LNCAP (cell line): Measurements from ENCODE around the gene C3orf22.

Experiments
- CTCF ChIP-seq: fragments of 450-650 bp; IDR thresholded peaks from 2 replicates; pipeline ENCODE4 v1.5.1; 2017; ENCODE audit warnings: mild to moderate bottlenecking

Gene C3orf22

GRCh38 chr3:126530171-126531050 is 28.3 kb downstream of the C3orf22 start:
- TF ChIP-seq CTCF: no peak

GRCh38 chr3:126529585-126530170 is 29.1 kb downstream of the C3orf22 start:
- TF ChIP-seq CTCF: no peak

- no peak for TF ChIP-seq CTCF
Observed at GRCh38 chr3:126528800-126529541, 29.8 kb downstream of the C3orf22 start.

DNA sequence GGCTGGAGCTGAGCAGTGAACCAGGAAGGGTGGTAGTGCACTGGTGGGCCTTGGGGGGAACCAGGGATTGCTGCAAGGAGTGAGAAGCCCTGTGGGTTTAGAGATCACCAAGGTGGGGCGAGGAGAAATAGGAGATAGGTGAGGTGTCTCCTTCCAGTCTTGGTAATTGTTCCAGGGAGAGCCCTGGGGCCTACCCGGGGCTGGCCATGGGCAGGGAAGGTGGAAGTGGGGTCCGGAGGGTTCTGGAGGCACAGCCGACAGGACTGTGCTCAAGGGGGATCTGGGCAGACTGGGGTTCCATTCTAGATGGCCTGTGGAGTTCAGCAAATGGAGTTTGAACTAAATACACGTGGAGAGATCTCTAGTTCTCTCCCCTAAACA is 30.3 kb downstream of the C3orf22 start:
- no peak for TF ChIP-seq CTCF

GRCh38 chr3:126527455-126528211 is 31.1 kb downstream of the C3orf22 start:
- TF ChIP-seq CTCF: no peak

- no peak for TF ChIP-seq CTCF
Observed at GRCh38 chr3:126527006-126527405, 31.7 kb downstream of the C3orf22 start.

DNA sequence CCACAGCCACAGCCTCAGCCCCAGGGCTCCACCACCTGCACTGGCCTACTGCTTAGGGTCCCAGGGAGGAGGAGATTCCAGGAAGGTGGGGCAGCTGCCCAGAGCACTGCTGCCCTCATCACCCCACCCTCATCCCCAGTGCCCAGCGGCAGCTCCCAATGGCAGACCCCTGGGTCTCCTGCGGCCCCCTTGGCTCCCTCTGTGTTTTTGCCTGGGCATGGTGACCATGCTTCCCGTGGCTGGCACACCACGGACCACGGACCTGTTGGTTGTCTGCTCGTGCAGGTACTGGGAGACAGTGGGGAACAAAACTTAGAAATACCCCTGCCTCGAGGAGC is 32.1 kb downstream of the C3orf22 start:
- TF ChIP-seq CTCF: no peak
